ENCODE measurements around the gene ACOX3.
A peak's percentile ranks its signal among the peaks of the same experiment; 100 is the strongest.
"Not testable (repeated sequence)": the region's sequence is repeated elsewhere in the genome, so short reads cannot be mapped to it uniquely, and the experiment has no call there.

The ACOX3 gene

DNA sequence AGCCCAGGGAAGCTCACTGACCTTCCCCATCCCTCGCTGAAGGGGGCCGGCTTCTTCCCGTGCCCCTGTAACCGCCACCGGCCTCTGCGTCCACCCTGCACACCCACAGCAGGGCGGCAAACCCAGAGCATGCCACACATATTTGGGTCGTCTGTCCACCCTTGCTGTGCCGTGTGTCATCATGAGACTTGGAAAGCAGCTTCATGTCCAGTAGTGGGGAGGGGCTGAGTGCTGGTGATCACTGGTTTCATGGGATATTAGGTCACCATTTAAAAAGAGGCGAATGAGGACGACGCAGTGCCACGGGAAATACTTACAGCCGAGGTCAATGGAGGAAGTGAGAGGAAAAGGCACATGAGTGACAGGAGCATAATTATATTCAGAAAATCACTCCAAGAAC lies 96.1 kb downstream of the ACOX3 start:
- DNase-seq (ENCODE audit: low read depth) = no peak
- no peak for TF ChIP-seq CTCF (conservative IDR thresholded peaks at IDR 0.05; ENCODE audit: low read length)

DNA sequence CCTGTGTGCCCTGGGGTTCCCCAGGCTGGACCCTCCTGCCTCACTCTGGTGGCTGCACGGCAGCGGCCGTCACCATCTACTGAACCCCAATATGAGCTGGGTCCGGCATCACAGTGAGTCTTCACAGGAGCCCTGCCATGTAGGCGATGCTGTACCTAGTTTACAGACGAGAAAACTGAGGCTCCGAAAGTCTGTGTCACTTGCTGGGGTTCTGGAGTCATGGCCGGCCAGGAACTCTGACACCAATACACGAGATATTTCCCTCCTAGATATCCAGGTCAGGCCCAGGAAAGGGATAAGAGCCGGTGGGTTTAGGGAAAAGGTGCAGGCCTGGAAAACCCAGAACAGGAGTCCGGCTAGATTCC lies 96.6 kb downstream of the ACOX3 start:
- H3K4me3 ChIP-seq (ENCODE audit: low read length) = no peak overlapping the region
- no peak for DNase-seq (ENCODE audit: low read depth)
- no peak for TF ChIP-seq CTCF (conservative IDR thresholded peaks at IDR 0.05; ENCODE audit: low read length)

More for the DNA sequence above, 96.1 kb downstream of the ACOX3 start:
- no peak overlapping the region for H3K4me3 ChIP-seq (ENCODE audit: low read length)

GRCh38 chr4:8343262-8343966 lies 97.1 kb downstream of the ACOX3 start:
- no peak overlapping the region for H3K4me3 ChIP-seq (ENCODE audit: low read length)
- TF ChIP-seq CTCF (conservative IDR thresholded peaks at IDR 0.05; ENCODE audit: low read length) = no peak
- peak; percentile 9 for DNase-seq (ENCODE audit: low read depth)

DNA sequence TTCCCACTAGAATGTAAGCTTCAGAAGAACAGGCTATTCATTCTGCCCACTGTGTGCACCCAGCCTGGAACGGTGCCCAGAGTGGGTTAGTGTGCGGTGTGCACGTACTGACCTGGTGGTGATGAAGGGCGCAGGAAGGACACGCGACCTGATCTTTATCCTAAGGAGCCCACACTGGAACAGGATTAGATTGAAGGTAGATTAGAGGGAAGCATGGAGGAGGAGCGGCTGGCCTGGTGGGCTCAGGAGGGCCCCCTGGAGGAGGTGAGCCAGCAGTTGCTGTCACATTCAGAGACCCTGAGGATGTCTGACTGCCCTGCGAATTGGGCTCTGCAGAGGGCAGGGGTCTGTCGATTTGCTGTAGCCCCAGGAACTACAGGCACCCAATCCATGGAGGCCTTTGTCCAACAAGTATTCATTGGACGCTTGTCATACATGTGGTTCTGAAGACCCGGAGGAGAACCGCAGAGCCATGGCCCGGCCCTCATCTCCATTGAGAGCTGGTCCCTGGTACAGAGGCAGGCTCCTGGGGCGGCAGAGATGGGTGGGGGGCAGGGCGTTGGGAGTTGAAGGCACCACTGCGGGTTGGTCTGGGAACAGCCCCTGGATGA lies 97.8 kb downstream of the ACOX3 start:
- H3K4me3 ChIP-seq (ENCODE audit: low read length) = no peak overlapping the region
- DNase-seq (ENCODE audit: low read depth) = no peak
- no peak for TF ChIP-seq CTCF (conservative IDR thresholded peaks at IDR 0.05; ENCODE audit: low read length)

DNA sequence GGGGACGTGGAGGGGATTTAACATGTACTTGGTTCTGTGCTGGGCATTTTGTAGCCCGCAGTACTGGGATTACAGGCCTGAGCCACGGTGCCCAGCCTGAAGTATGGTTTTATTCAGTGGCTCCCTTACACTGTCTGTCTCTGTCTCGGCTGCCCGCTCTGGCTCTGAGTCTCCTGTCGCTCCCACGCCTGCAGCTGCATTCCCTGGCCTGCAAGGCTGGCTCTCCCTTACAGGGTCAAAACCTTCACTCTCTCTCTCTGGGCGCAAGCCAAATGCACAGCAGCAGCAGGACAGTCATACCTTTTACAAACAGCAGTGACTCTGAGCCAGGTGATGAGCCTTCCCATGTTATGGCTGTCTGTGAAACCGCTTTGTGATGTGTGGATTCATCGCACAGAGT lies 98.8 kb downstream of the ACOX3 start:
- DNase-seq (ENCODE audit: low read depth) = no peak
- no peak overlapping the region for H3K4me3 ChIP-seq (ENCODE audit: low read length)
- no peak for TF ChIP-seq CTCF (conservative IDR thresholded peaks at IDR 0.05; ENCODE audit: low read length)

- not testable (repeated sequence) for H3K4me3 ChIP-seq (ENCODE audit: low read length); DNase-seq (ENCODE audit: low read depth)
Measured at GRCh38 chr4:8341281-8341680, 99.2 kb downstream of the ACOX3 start.

GRCh38 chr4:8340781-8341241 lies 99.7 kb downstream of the ACOX3 start:
- peak; percentile 45 for DNase-seq (ENCODE audit: low read depth)
- no peak overlapping the region for H3K4me3 ChIP-seq (ENCODE audit: low read length)
- TF ChIP-seq CTCF (conservative IDR thresholded peaks at IDR 0.05; ENCODE audit: low read length) = no peak

Measured in AG10803 (cell line).